Calu3 (cell line): ENCODE results near the gene ABLIM2. TPM values are rescaled to one million over a fixed set of nuclear protein-coding genes. Genes with fewer than 3 reads are reported as not detected.

Experiments
- BruUV-seq: library from RNA; stranded (reverse); fragments of 400-500 nt; replicated peaks from 2 replicates; lab custom pipeline; 2021; lab: Mats Ljungman, UMichigan
- CTCF ChIA-PET: fragments of 300-600 bp; sonication (Branson Sonifier 250); formaldehyde crosslinking; loops from one replicate; lab custom pipeline; 2022; ENCODE audit warnings: antibody characterized with exemption; lab: Charles Lee
- DNase-seq: peaks from one replicate; pipeline ENCODE4 v3.0.0; 2022
- H3K27ac Mint-ChIP-seq: one replicate; pipeline ENCODE4 v1.8.0; 2022; ENCODE audit warnings: mixed read lengths; ENCODE audit not compliant: unreplicated experiment
- H3K27me3 Mint-ChIP-seq: one replicate; pipeline ENCODE4 v1.8.0; 2022; ENCODE audit warnings: mixed read lengths; ENCODE audit not compliant: unreplicated experiment
- H3K36me3 Mint-ChIP-seq: one replicate; pipeline ENCODE4 v1.8.0; 2022; ENCODE audit warnings: mild to moderate bottlenecking, moderate library complexity, mixed read lengths; ENCODE audit not compliant: insufficient read depth, unreplicated experiment
- H3K4me1 Mint-ChIP-seq: one replicate; pipeline ENCODE4 v1.8.0; 2022; ENCODE audit warnings: mild to moderate bottlenecking, low read depth, mixed read lengths; ENCODE audit not compliant: unreplicated experiment
- H3K4me3 Mint-ChIP-seq: one replicate; pipeline ENCODE4 v1.8.0; 2022; ENCODE audit warnings: mild to moderate bottlenecking, low read depth, moderate library complexity, mixed read lengths; ENCODE audit not compliant: unreplicated experiment
- H3K9me3 Mint-ChIP-seq: one replicate; pipeline ENCODE4 v1.8.0; 2022; ENCODE audit warnings: low read depth, mixed read lengths; ENCODE audit not compliant: unreplicated experiment
- intact Hi-C: fragments of 100-400 bp; cut with micrococcal nuclease; formaldehyde crosslinking; loops from one replicate; pipeline ENCODE4 v1.10.0; 2022; ENCODE audit not compliant: unreplicated experiment
- total RNA-seq: library from RNA; stranded (reverse); gene quantifications from 2 replicates; pipeline ENCODE4 v1.2.3, GENCODE V29; 2022
- TF ChIP-seq, protein P1 (sequence below): fragments of 200-600 bp; IDR thresholded peaks from one replicate; pipeline ENCODE4 v1.8.0; 2022; ENCODE audit warnings: antibody characterized with exemption; ENCODE audit not compliant: unreplicated experiment

ABLIM2 gene
- total RNA-seq, 1 experiment from 2014 or later = 1.0 TPM

- Mint-ChIP-seq H3K27me3 (no peaks in the 10 kb centered on the region), H3K9me3 (no peaks in the 10 kb centered on the region), H3K27ac (peak overlapping the region; percentile 79), H3K4me1 (peaks cover 52% of the 10 kb centered on the region), H3K36me3 (peaks cover 17% of the 10 kb centered on the region), H3K4me3 (no peak overlapping the region)
- TF ChIP-seq, protein P1, sequence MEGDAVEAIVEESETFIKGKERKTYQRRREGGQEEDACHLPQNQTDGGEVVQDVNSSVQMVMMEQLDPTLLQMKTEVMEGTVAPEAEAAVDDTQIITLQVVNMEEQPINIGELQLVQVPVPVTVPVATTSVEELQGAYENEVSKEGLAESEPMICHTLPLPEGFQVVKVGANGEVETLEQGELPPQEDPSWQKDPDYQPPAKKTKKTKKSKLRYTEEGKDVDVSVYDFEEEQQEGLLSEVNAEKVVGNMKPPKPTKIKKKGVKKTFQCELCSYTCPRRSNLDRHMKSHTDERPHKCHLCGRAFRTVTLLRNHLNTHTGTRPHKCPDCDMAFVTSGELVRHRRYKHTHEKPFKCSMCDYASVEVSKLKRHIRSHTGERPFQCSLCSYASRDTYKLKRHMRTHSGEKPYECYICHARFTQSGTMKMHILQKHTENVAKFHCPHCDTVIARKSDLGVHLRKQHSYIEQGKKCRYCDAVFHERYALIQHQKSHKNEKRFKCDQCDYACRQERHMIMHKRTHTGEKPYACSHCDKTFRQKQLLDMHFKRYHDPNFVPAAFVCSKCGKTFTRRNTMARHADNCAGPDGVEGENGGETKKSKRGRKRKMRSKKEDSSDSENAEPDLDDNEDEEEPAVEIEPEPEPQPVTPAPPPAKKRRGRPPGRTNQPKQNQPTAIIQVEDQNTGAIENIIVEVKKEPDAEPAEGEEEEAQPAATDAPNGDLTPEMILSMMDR = no peak
- intact Hi-C loops = no loop called here
- CTCF ChIA-PET = no interaction called here
- BruUV-seq = no TSS peak
- DNase-seq = no peak
Measured at GRCh38 chr4:7979652-7979968, 179.0 kb downstream of the ABLIM2 start.

DNA sequence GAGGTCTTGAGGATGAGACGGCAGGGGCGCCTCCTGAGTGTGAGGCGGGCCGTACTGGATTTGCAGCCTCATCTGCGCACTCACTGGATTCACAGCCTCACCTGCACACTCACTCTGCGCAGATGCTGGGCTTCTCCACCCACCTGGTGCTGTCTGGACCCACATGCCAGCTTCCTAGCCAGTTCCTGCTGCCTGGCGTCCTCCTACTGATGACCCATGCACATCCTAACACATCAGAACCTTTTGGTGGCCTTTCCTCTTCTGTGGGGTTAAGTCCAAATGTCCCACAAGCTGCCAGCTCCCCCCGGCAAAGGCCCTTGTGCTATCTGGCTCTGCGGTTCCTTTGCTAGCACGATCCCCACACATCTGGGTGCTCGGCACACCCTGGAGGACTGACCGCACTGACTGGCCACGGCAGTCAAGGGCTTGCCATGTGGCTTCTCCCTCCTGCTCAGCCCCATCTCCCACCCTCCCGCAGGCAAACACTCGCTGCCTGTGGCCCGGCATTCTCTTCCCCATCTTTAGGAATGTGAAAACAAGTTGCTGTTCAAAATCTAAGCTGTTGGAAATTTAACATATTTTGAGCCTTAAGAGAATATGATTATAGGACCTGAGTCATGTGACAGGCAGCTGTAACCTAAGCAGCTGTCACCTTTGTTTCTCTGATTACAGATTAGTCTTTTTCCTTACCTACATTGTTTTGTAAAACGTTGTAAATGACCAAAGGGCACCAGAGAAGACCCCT, 179.5 kb downstream of the ABLIM2 start:
- H3K4me3 Mint-ChIP-seq = no peak overlapping the region
- TF ChIP-seq, protein P1 = no peak
- intact Hi-C loops = no loop called here
- H3K9me3 Mint-ChIP-seq = no peaks in the 10 kb centered on the region
- peak overlapping the region; percentile 79 for H3K27ac Mint-ChIP-seq
- peaks cover 52% of the 10 kb centered on the region for H3K4me1 Mint-ChIP-seq
- DNase-seq = no peak
- no TSS peak for BruUV-seq
- H3K27me3 Mint-ChIP-seq = no peaks in the 10 kb centered on the region
- H3K36me3 Mint-ChIP-seq = peaks cover 16% of the 10 kb centered on the region
- CTCF ChIA-PET = interaction anchor here (1.0 to 1.5 kb wide), 5 partner anchors 9 to 174 kb away, joined by 3 to 5 read pairs (median 4); partner anchors contain the start of gene AFAP1

GRCh38 chr4:7978489-7978888, 180.1 kb downstream of the ABLIM2 start:
- DNase-seq = peak; percentile 75
- H3K4me3 Mint-ChIP-seq = no peak overlapping the region
- H3K27ac Mint-ChIP-seq = peak overlapping the region; percentile 71
- no peaks in the 10 kb centered on the region for H3K9me3 Mint-ChIP-seq
- H3K27me3 Mint-ChIP-seq = no peaks in the 10 kb centered on the region
- H3K4me1 Mint-ChIP-seq = peaks cover 56% of the 10 kb centered on the region
- peaks cover 11% of the 10 kb centered on the region for H3K36me3 Mint-ChIP-seq
- intact Hi-C loops = no loop called here
- CTCF ChIA-PET = interaction anchor here (0.7 to 1.5 kb wide), 6 partner anchors 9 to 401 kb away, joined by 3 to 5 read pairs (median 4); partner anchors contain the start of gene AFAP1
- TF ChIP-seq, protein P1 = no peak
- BruUV-seq = no TSS peak

GRCh38 chr4:7976634-7977033, 182.0 kb downstream of the ABLIM2 start:
- Mint-ChIP-seq H3K36me3 (peaks cover 29% of the 10 kb centered on the region), H3K27ac (no peak overlapping the region), H3K9me3 (no peaks in the 10 kb centered on the region), H3K4me1 (peaks cover 68% of the 10 kb centered on the region), H3K27me3 (no peaks in the 10 kb centered on the region), H3K4me3 (no peak overlapping the region)
- no TSS peak for BruUV-seq
- DNase-seq = no peak
- TF ChIP-seq, protein P1 = no peak
- intact Hi-C loops = no loop called here
- CTCF ChIA-PET = no interaction called here
